ENCODE measurements around the gene ADARB2.

GRCh38 chr10:1516492-1517165, 220.7 kb downstream of the ADARB2 start:
- TF ChIP-seq CTCF (IDR thresholded peaks at IDR 0.05; ENCODE audit: poor library complexity) (no peak), EZH2 (IDR thresholded peaks at IDR 0.05; ENCODE audit: borderline replicate concordance) (no peak), EZH2phosphoT487 (IDR thresholded peaks at IDR 0.05; ENCODE audit: low read depth, severe bottlenecking, unreplicated experiment) (no peak)

All from hepatocyte (in vitro differentiated cells).